HepG2 (cell line): Measurements from ENCODE around the gene PLSCR4. TPM values are rescaled to one million over a fixed set of nuclear protein-coding genes. Genes with fewer than 3 reads are reported as not detected.

Experiments used
- GLI4 ChIP-seq: sonication (generic); formaldehyde crosslinking; IDR thresholded peaks from 2 replicates; pipeline ENCODE4 v1.5.1; 2020; ENCODE audit warnings: missing genetic modification reagents, mild to moderate bottlenecking, moderate library complexity, borderline replicate concordance
- GTF2F1 ChIP-seq: fragments of 150-350 bp; IDR thresholded peaks from 2 replicates; pipeline ENCODE4 v1.6.1; 2014; ENCODE audit warnings: low read length
- HNRNPK ChIP-seq: fragments of 200-400 bp; formaldehyde crosslinking; IDR thresholded peaks from 2 replicates; pipeline ENCODE4 v1.6.1; 2018; ENCODE audit warnings: low read length, low read depth, moderate library complexity, mild to moderate bottlenecking; ENCODE audit not compliant: poor library complexity, severe bottlenecking
- NRL ChIP-seq: sonication (generic); formaldehyde crosslinking; IDR thresholded peaks from 2 replicates; pipeline ENCODE4 v1.5.0; 2020; ENCODE audit warnings: missing genetic modification reagents, mild to moderate bottlenecking, moderate library complexity, borderline replicate concordance
- RXRB ChIP-seq: IDR thresholded peaks from 2 replicates; pipeline ENCODE4 v1.6.1; 2016; ENCODE audit warnings: borderline replicate concordance, missing genetic modification reagents, missing compliant biosample characterization
- TRIM24 ChIP-seq: sonication (generic); formaldehyde crosslinking; IDR thresholded peaks from 2 replicates; pipeline ENCODE4 v1.8.0; 2022; ENCODE audit warnings: mild to moderate bottlenecking, missing genetic modification reagents
- ZFAT ChIP-seq: sonication (generic); formaldehyde crosslinking; conservative IDR thresholded peaks from 2 replicates; pipeline ENCODE4 v1.8.1; 2023; ENCODE audit warnings: missing genetic modification reagents, inconsistent platforms
- ZSCAN30 ChIP-seq: sonication (generic); formaldehyde crosslinking; IDR thresholded peaks from 2 replicates; pipeline ENCODE4 v1.5.0; 2020; ENCODE audit warnings: mild to moderate bottlenecking, missing genetic modification reagents
- polyA plus RNA-seq, 8 experiments: library from polyadenylated mRNA; depleted of rRNA in 3 of 8; stranded (reverse) in 7 of 8; unstranded in 1 of 8; fragments of >200 nt; fragmentation: Illumina TruSeq in 4 of 8; extraction: Trizol in 4 of 8; gene quantifications; 2 replicates each; pipeline versions ENCODE4 v1.2.1 to v1.2.3, GENCODE V29; 2011 to 2016; ENCODE audit warnings: low read depth in 4 of 8, missing spikeins in 1 of 8, mixed read lengths in 1 of 8; ENCODE audit not compliant: insufficient read depth in 1 of 8
- total RNA-seq, 5 experiments: library from RNA; depleted of rRNA; stranded (reverse); fragments of >200 nt; fragmentation: Illumina TruSeq; extraction: Trizol; gene quantifications; 2 replicates each; pipeline ENCODE4 v1.2.3, GENCODE V29; 2016; ENCODE audit warnings: low read depth in 1 of 5
- TF ChIP-seq, protein P1 (sequence below): IDR thresholded peaks from 2 replicates; pipeline ENCODE4 v1.6.1; 2016; ENCODE audit warnings: missing compliant biosample characterization, missing genetic modification reagents, borderline replicate concordance
- TF ChIP-seq, protein P2 (sequence below): sonication (generic); formaldehyde crosslinking; IDR thresholded peaks from 2 replicates; pipeline ENCODE4 v1.4.0; 2020; ENCODE audit warnings: mild to moderate bottlenecking, missing genetic modification reagents
- TF ChIP-seq, protein P3 (sequence below): sonication (generic); formaldehyde crosslinking; IDR thresholded peaks from 2 replicates; pipeline ENCODE4 v1.8.0; 2022; ENCODE audit warnings: mild to moderate bottlenecking, missing genetic modification reagents, borderline replicate concordance
- TF ChIP-seq, protein P4 (sequence below): sonication (generic); formaldehyde crosslinking; IDR thresholded peaks from 2 replicates; pipeline ENCODE4 v1.5.1; 2020; ENCODE audit warnings: mild to moderate bottlenecking, missing genetic modification reagents, borderline replicate concordance

The PLSCR4 gene
- total and polyA plus RNA-seq, 2 of the 13 experiments (the other 11 are each of a cell fraction or from before 2014, with no cell fraction given), result 1.5 to 59.0 TPM

DNA sequence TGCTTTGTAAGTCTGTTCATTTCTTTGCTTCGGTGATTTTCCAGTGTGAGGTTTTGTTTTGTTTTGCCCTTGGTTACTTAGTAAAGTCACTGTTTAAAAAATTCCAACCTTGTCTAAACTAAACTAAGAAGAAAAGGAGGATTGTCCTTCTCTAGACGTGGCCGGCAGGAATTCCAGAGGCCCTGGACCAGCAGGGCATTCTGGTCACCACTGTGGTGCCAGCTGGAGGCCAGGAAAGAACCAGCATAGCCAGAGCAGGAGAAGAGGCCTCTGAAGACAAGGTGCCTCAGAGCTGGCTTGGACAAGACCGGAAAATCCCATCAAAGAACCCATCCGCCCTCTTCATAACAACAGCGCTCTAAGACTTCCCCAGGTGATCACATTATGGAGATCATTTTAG is 98.1 kb downstream of the PLSCR4 start (continued):
- TF ChIP-seq, protein P1, sequence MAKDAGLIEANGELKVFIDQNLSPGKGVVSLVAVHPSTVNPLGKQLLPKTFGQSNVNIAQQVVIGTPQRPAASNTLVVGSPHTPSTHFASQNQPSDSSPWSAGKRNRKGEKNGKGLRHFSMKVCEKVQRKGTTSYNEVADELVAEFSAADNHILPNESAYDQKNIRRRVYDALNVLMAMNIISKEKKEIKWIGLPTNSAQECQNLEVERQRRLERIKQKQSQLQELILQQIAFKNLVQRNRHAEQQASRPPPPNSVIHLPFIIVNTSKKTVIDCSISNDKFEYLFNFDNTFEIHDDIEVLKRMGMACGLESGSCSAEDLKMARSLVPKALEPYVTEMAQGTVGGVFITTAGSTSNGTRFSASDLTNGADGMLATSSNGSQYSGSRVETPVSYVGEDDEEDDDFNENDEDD (CRISPR knock-in tag), result no peak
- TF ChIP-seq ZSCAN30, result no peak
- no peak for TF ChIP-seq GTF2F1
- no peak for TF ChIP-seq ZFAT (CRISPR knock-in tag)
- TF ChIP-seq HNRNPK, result no peak
- TF ChIP-seq, protein P2, sequence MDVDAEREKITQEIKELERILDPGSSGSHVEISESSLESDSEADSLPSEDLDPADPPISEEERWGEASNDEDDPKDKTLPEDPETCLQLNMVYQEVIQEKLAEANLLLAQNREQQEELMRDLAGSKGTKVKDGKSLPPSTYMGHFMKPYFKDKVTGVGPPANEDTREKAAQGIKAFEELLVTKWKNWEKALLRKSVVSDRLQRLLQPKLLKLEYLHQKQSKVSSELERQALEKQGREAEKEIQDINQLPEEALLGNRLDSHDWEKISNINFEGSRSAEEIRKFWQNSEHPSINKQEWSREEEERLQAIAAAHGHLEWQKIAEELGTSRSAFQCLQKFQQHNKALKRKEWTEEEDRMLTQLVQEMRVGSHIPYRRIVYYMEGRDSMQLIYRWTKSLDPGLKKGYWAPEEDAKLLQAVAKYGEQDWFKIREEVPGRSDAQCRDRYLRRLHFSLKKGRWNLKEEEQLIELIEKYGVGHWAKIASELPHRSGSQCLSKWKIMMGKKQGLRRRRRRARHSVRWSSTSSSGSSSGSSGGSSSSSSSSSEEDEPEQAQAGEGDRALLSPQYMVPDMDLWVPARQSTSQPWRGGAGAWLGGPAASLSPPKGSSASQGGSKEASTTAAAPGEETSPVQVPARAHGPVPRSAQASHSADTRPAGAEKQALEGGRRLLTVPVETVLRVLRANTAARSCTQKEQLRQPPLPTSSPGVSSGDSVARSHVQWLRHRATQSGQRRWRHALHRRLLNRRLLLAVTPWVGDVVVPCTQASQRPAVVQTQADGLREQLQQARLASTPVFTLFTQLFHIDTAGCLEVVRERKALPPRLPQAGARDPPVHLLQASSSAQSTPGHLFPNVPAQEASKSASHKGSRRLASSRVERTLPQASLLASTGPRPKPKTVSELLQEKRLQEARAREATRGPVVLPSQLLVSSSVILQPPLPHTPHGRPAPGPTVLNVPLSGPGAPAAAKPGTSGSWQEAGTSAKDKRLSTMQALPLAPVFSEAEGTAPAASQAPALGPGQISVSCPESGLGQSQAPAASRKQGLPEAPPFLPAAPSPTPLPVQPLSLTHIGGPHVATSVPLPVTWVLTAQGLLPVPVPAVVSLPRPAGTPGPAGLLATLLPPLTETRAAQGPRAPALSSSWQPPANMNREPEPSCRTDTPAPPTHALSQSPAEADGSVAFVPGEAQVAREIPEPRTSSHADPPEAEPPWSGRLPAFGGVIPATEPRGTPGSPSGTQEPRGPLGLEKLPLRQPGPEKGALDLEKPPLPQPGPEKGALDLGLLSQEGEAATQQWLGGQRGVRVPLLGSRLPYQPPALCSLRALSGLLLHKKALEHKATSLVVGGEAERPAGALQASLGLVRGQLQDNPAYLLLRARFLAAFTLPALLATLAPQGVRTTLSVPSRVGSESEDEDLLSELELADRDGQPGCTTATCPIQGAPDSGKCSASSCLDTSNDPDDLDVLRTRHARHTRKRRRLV (CRISPR knock-in tag), result no peak
- no peak for TF ChIP-seq RXRB (CRISPR knock-in tag)
- TF ChIP-seq NRL (CRISPR knock-in tag), result no peak
- TF ChIP-seq TRIM24 (CRISPR knock-in tag), result no peak
- TF ChIP-seq, protein P3, sequence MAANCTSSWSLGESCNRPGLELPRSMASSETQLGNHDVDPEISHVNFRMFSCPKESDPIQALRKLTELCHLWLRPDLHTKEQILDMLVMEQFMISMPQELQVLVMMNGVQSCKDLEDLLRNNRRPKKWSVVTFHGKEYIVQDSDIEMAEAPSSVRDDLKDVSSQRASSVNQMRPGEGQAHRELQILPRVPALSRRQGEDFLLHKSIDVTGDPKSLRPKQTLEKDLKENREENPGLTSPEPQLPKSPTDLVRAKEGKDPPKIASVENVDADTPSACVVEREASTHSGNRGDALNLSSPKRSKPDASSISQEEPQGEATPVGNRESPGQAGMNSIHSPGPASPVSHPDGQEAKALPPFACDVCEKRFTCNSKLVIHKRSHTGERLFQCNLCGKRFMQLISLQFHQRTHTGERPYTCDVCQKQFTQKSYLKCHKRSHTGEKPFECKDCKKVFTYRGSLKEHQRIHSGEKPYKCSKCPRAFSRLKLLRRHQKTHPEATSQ (CRISPR knock-in tag), result no peak
- TF ChIP-seq GLI4 (CRISPR knock-in tag), result no peak
- TF ChIP-seq, protein P4, sequence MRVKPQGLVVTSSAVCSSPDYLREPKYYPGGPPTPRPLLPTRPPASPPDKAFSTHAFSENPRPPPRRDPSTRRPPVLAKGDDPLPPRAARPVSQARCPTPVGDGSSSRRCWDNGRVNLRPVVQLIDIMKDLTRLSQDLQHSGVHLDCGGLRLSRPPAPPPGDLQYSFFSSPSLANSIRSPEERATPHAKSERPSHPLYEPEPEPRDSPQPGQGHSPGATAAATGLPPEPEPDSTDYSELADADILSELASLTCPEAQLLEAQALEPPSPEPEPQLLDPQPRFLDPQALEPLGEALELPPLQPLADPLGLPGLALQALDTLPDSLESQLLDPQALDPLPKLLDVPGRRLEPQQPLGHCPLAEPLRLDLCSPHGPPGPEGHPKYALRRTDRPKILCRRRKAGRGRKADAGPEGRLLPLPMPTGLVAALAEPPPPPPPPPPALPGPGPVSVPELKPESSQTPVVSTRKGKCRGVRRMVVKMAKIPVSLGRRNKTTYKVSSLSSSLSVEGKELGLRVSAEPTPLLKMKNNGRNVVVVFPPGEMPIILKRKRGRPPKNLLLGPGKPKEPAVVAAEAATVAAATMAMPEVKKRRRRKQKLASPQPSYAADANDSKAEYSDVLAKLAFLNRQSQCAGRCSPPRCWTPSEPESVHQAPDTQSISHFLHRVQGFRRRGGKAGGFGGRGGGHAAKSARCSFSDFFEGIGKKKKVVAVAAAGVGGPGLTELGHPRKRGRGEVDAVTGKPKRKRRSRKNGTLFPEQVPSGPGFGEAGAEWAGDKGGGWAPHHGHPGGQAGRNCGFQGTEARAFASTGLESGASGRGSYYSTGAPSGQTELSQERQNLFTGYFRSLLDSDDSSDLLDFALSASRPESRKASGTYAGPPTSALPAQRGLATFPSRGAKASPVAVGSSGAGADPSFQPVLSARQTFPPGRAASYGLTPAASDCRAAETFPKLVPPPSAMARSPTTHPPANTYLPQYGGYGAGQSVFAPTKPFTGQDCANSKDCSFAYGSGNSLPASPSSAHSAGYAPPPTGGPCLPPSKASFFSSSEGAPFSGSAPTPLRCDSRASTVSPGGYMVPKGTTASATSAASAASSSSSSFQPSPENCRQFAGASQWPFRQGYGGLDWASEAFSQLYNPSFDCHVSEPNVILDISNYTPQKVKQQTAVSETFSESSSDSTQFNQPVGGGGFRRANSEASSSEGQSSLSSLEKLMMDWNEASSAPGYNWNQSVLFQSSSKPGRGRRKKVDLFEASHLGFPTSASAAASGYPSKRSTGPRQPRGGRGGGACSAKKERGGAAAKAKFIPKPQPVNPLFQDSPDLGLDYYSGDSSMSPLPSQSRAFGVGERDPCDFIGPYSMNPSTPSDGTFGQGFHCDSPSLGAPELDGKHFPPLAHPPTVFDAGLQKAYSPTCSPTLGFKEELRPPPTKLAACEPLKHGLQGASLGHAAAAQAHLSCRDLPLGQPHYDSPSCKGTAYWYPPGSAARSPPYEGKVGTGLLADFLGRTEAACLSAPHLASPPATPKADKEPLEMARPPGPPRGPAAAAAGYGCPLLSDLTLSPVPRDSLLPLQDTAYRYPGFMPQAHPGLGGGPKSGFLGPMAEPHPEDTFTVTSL (CRISPR knock-in tag), result no peak
